Right renal cortex interstitium (tissue), 3 donors: ENCODE results near the gene ITGA11. TPM values are rescaled to one million over a fixed set of nuclear protein-coding genes. Genes with fewer than 3 reads are reported as not detected.

ENCODE experiments used
- DNase-seq, 3 donors: peaks; one replicate each; pipeline ENCODE4 v3.0.0-alpha.2; 2013; ENCODE audit warnings: low read depth in 3 of 3, low spot score in 2 of 3
- polyA plus RNA-seq, 3 donors: library from polyadenylated mRNA; unstranded; fragments of 120-200 nt; gene quantifications; one replicate each; pipeline ENCODE4 v1.2.1, GENCODE V29; 2013; ENCODE audit not compliant: insufficient read length in 3 of 3

ITGA11 gene
- polyA plus RNA-seq, 3 donors, result 2.0 to 3.9 (median 3.1) TPM

DNA sequence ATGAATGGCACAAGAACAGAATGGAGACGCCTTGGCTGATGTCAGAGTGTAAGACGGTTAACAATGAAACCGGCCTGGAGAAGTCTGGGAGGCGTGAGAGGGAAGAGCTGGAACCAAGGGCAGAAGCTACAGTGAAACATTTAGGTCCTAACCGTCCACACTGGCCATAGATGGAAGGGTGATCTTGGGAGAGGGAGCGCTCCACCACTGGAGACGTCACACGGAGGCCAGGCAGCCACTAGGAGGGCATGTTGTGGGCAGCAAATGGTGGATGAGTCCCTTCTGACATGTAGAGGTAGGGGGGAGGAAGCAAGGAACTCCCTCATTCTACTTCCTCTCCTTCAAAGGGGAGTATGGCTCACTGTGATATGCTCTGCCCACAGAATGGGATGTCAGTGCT, 130.7 kb downstream of the ITGA11 start:
- no peak for DNase-seq

DNA sequence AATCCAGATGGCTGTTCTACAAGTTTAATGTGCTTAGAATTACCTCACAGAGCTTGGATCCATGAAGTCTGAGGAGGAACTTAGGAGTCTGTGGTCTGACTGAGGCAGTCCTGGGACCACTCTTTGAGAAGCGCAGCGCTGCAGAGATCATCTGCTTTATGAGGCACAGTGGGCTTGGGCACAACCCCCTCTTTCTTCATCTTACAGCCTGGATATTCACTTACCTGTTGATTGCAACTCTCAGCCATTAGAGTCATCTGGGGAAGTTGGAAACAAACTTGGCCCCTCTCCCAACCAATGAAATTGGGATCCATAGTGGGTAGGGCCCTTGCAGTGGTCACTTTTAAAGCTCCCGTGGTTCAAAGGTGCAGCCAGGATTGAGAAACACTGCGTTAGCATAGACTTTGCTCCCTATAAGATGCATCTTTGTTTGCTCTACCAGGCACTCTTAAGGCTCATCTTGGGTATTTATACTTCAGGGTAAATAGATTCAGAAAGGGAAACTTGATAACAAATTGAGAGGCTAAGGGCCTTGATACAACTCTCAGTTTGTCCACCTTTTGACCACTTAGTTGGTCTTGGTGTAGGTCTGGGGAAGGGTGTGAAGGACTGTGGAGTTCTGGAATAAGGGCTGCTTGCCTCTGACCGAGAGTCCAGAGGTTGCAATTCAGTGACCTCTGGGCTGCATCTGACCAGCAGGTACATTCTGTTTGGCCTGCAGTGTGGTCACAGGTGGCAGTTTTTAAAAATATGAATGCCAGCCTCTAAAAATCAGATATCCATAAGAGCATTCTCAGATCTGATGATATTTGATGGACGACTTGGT, 131.6 kb downstream of the ITGA11 start:
- no peak for DNase-seq

DNA sequence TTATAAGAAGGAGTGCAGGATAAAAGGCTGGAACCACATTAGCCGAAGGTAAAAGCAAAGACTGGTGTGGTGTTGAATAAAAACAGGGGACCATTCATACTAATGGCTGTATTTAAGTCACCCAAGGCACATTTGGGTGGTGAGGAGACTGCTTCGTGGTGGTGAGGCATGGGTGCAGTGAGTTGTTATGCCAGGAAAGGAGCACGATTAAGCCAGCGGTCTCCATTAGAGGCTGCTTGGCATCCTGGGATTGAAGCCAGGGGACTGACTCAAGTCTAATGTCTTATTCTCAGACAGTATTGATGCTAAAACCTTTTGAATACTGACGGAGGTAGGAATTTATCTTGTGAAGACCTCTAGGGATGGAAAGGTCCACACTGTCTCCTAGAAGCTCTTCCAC, 132.5 kb downstream of the ITGA11 start:
- DNase-seq, result no peak

DNA sequence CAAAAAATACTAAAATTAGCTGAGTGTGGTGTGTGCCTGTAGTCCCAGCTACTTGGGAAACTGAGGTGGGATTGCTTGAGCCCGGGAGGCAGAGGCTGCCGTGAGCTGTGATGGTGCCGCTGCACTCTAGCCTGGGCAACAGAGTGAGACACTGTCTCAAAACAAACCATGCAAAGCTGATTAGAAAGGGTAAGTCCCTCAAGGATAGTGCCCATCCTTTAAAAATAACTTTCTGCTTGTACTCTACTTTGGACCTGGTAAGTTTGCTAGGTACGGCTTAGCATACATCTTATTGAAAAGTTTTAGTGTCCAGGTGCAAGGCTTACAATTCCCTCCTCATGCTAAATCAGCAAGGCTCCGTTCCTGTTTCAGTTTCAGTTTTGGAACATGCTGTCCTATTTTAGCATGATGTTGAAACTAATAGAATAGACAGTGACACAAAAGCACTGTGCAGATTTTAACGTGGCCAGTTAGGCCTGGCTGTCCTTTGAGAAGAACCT, 133.0 kb downstream of the ITGA11 start:
- no peak for DNase-seq

DNA sequence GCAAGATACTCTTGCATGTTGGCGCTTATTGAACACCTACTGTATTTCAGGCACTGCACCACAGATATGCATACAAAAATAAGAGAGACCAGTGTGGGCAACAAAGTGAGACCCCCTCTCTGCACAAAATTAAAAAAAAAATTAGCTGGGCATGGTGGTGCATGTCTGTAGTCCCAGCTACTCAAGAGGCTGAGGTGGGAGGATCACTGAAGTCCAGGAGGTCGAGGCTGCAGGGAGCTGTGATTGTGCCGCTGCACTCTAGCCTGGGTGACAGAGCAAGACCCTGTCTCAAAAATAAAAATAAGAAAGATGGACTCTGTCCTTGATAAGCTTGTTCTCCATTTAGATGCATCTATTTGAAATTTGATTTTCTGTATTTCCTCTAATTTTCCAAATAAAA, 133.6 kb downstream of the ITGA11 start:
- DNase-seq, result no peak

DNA sequence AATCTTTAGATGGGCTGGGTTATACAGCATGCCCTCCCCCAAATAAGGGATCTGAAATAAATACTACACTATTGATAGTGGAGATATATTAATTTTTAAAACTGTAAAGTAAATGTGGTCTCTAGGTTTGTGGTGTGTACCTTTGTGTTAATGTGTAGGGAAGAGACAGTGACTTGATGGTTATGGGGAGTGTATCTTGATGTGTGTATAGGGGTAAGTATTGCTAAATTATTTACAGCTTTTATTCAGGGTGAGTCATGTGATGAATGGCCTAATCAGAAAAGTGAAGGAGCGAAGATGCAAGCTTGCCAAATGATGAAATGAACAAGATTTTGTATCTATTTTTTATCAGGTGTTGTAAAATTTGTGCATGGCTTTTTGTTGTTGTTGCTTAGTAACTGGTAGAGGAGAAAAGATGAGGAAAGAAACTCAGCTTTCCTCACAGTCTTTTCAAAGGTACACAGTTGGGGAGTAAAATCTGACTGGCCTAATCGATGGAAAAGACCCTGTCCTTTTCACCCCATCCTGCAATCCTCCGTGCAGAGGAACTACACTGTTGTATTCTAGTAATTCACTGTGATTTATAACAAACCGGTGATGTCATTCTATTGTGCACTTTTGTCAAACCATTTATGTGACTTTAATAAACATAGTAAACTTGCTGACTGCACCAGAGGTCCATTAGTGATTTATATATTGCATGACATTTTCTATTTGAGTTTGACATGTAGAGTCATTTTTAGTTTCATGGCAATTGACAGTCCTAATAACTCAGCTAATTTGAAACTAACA, 136.8 kb downstream of the ITGA11 start:
- no peak for DNase-seq

DNA sequence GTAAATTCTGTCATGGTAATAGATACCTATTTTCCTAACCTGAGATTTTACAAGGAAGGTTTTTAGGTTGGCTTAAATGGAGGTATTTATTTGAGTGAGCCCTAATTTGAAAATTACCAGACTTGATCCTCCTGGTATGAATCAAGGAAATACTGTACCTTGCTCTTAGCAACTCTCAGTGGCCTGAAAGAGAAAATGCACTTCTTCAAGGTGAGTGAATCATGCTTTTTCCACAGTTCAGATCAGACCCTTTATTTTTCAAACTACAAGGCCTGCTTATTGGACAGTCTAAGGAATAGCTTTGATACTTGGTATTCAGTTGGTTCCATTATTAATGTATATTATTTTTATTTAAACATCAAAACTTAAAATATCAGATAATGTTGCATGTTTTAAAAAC, 139.0 kb downstream of the ITGA11 start:
- no peak for DNase-seq

DNA sequence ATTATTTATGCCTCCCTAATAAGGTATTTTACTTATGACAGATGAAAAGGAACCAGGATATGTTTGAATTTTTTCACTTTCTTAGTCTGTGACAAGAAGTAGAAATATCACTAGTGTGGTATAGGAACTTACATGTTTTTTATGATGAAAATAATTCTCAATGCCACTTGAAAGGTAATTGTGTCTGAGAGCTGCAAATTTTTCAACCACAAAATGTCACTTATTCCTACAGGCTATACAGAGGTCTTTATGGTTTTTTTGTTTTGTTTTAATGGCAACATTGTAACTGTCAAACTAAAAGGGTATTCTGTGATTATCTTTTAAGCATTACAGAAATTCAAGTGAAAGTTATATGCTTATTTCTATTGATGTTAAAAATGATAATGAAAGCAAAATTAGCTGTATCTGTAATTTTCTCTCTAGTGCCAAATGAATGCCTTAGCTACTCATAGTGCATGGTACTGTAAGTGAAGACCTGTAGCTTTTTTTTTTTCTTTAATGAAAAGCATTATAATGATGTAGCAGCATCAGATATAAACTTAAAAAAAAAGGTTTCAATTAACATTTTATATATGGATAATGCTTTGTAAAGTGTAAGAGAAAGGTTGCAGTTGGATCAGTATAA, 139.7 kb downstream of the ITGA11 start:
- no peak for DNase-seq

DNA sequence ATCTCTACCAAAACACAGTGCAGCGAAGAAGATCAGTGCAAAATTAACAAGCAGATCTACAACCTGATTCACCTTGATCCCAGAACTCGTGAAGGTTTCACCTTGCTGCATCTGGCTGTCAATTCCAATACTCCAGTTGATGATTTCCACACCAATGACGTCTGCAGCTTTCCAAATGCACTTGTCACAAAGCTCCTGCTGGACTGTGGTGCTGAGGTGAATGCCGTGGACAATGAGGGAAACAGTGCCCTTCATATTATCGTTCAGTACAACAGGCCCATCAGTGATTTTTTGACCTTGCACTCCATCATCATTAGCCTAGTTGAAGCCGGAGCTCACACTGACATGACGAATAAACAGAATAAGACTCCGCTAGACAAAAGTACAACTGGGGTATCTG, 141.2 kb downstream of the ITGA11 start:
- DNase-seq, result no peak

DNA sequence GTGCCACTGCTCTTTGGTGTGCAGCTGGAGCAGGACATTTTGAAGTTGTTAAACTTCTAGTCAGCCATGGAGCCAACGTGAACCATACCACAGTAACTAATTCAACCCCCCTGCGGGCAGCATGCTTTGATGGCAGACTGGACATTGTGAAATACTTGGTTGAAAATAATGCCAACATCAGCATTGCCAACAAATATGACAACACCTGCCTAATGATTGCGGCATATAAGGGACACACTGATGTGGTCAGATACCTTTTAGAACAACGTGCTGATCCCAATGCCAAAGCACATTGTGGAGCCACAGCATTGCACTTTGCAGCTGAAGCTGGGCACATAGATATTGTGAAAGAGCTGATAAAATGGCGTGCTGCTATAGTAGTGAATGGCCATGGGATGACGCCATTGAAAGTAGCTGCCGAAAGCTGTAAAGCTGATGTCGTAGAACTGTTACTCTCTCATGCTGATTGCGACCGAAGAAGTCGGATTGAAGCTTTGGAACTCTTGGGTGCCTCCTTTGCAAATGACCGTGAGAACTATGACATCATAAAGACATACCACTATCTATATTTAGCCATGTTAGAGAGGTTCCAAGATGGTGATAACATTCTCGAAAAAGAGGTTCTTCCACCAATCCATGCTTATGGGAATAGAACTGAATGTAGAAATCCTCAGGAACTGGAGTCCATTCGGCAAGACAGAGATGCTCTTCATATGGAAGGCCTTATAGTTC, 142.2 kb downstream of the ITGA11 start:
- DNase-seq, result no peak

DNA sequence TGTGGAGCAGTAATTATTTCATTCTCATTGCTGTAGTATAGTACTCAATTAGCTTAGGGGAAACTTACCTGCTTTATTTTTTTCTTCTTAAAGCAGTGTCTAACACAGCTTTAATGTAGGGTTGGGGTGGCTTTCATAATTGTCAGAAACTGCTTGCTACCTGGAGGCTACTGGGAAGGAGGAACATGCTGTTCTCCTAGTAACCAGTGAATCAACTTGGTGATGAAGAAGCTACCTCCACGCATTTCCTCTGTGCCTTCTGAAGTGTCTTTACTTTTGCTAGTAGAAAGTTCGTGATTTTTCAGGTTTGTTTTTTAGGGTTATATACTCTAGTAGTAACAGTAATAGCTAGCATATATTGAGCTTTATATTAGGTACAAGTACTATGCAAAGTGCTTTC, 142.9 kb downstream of the ITGA11 start:
- no peak for DNase-seq

DNA sequence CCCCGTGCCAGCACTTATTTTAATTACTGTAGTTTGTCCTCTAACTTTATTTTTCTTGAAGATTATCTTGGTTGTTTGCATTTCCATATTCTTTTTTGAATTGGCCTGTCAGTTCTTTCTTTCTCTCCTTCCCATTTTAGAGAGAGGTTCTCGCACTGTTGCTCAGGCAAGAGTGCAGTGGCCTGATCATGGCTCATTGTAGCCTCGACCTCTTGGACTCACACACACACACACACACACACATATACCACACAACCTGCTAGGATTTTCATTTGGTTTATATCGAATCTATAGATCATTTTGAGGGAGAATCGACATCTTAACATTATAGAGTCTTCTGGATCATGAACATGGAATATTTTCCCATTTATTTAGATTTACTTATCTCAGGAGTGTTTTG, 145.7 kb downstream of the ITGA11 start:
- DNase-seq, result no peak

DNA sequence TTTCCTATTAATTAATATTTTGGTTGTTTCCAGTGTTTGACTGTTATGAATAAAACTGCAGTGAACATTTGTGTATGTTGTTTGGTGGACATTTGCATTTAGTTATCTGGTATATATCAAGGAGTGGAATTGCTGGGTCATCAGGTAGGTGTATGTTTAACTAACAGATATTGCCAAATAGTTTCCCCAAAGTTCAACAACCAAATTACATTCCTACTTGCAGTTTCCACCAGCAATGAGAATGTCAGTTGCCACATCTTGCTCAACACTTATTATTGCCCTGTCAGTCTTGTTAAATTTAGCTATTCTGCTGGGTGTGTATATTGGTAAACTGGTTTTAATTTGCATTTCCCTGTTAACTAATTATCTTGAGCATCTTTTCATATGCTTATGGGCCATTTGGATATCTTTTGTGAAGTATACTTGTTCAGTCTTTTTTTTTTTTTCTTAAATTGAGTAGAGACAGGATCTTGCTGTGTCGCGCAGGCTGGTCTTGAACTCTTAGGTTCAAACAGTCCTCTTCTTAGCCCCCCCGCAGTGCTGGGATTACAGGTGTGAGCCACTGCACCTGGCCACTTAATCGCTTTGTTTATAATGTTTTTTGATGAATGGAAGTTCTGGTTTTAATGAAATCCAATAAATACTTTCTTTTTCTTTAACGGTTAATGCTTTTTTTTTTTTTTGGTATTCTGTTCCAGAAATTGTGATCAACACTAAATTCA, 146.5 kb downstream of the ITGA11 start:
- no peak for DNase-seq

DNA sequence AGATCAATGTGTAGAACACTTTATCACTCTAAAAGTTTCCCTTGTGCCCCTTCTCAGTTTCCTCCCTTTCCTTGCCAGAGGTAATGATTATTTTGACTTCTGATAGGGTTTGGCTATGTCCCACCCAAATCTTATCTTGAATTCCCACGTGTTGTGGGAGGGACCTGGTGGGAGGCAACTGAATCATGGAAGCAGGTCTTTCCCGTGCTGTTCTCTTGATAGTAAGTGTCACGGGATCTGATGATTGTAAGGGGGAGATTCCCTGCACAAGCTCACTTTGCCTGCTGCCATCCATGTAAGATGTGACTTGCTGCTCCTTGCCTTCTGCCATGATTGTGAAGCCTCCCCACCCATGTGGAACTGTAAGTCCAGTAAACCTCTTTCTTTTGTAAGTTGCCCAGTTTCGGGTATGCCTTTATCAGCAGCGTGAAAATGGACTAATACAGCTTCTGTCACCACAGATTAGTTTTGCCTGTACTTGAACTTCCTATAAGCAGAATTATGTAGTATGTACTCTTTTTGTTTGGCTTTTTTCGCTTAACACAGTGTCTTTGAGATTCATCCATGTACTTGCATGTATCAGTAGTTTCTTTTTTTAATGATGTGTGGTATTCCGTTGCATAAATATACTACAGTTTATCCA, 147.2 kb downstream of the ITGA11 start:
- DNase-seq, result no peak

DNA sequence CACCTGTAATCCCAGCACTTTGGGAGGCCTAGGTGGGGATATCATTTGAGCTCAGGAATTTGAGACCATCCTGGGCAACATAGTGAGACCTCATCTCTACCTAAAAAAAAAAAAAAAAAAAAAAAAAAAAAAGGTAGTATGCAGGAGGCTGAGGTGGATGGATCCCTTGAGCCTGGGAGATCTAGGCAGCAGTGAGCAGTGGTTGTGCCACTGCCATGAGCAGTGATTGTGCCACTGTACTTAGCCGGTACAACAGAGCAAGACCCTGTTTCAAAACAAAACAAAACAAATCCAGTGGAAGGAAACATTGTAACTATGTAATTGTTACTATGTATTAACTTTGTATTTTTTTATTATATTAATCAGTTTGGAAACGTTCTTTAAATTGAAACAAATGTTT, 148.6 kb downstream of the ITGA11 start:
- DNase-seq, result no peak

DNA sequence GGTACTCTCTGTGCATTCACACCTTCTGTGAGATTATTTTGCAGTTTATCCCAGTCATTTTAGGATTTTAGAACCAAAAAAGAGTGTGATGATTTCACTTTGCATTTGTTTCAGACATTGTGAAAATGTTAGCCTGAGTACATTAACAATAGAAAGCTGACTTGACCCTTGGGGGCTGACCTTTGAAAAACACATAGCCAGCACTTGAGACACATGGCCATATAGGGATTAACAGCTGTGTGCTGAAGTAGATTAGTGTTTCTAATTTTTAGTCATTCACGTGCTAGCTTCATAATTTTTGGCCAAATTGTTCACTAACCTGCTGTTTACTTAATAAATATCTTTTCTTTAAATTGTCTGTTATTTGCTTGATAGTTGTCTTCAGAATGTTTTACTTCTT, 151.0 kb downstream of the ITGA11 start:
- no peak for DNase-seq

DNA sequence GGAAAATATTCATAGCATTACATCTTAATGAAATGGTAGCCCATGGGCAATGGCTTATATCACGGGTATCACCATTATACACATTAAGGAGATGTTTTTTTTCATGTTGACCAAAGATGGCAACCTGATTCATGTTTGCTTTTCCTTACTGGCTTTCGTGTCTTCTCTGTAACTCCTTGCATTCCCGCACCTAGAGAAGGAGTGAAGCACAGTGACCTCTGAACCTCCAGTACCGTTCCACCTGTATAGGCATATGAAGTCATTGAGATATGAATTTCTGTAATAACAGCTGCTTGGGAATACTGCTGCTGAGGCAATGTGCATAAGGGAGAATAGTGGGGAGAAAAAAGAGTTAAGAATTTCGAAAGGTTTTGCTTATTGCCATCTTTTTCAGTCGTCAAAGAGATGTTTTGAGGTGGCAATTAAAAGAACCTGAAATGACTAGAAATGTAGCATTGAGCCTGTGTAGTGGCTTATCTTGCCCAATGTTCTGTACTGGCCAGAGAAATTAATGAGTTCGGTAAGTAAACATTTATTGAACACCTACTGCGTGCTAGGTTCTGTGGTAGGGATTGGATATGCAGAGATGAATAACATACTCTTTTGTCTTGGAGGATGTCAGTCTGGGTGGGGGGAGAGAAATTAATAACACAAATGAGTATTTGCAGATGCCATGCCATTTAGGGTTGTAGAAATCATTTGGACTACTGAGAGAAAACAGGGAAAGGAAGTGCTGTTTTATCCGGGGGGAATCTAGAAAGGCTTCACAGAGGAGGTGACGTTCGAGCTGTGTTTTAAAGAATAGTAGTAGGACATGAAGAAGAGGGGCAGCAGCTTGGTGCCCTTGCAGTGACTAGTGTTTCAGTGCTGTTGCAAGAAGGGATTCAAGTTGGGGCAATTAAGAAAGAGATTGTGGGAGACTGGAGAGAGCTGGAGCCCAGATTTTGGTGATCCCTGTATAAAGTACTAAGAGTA, 151.9 kb downstream of the ITGA11 start:
- no peak for DNase-seq

DNA sequence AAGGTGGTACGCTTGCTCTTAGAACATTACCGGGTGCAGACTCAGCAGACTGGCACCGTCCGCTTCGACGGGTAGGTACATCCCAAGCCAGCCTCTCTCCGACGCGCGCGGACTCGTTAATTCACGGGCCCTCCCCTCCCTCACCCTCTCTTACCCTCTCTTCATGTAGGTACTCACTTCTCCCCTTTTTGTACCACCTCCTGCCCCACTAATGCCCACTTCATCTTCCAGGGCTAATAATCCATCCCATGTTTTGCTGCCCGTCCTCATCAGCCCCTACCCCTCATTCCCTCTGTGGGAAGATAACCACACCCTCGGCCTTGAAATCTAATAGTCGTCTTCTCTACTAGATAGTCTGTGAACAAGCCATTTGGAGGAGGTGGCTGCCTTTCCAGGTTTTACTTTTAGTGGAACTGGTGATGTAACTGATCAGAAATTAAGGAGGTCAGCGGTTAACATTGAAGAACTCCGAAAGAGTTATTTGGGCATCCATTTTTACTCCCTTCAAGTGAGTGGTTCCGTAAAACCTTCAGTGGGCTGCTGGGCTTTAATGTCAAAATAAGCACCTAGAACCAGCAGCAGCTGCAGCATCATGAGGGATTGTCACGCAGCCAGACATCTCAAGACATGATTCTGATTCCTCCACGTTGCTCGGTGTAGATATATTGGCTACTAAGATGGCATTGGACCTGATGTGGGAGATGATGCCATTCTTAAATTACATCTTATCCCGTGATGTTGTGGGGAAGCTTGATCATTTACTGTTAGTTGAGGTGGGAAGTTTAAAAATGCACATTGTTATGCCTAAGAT, 153.2 kb downstream of the ITGA11 start:
- no peak for DNase-seq
